Stimulated activated CD8-positive, alpha-beta memory T cell treated with anti-CD3 and anti-CD28 coated beads, Interleukin-4, amount 100 ng/mL, for 48 hours (primary cell): Measurements from ENCODE around the gene RBM34.
"Not testable (repeated sequence)": the region's sequence is repeated elsewhere in the genome, so short reads cannot be mapped to it uniquely, and the experiment has no call there.

Experiments
- DNase-seq: peaks from one replicate; pipeline ENCODE4 v3.0.0-alpha.2; 2020

Gene RBM34, protein sequence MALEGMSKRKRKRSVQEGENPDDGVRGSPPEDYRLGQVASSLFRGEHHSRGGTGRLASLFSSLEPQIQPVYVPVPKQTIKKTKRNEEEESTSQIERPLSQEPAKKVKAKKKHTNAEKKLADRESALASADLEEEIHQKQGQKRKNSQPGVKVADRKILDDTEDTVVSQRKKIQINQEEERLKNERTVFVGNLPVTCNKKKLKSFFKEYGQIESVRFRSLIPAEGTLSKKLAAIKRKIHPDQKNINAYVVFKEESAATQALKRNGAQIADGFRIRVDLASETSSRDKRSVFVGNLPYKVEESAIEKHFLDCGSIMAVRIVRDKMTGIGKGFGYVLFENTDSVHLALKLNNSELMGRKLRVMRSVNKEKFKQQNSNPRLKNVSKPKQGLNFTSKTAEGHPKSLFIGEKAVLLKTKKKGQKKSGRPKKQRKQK

DNA sequence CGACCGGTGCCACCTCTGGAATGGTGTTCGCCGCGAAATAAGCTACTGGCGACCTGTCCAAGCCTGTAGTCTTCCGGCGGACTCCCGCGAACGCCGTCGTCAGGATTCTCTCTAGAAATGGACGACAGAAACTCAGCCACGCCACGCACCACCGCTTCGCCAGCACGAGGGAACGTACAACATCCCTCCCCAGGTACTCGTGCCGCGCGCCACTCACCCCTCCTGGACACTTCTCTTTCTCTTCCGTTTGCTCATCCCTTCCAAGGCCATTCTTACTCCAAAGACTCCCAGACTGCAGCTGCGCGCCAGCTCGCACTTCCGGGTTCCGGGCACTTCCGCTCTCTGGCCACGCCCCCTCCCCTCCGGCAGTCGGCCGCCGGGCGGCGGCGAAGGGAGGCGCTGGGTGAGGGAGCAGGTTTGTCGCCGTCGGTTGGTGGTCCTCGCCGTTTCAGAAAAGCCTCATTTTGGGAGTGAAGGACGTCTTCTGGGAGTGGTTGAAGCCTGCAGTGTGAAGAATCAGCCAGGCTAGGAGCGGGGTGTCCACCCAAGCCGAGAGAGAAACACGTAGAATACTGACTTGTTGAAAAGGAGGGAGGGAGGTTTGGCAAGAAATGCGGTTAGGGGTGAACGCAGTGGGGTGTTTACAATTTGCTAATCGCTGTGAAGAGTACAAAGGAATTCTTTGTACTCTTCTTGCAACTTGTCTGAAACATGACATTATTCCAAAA lies at the start of gene RBM34:
RBM34 (minus strand) TSS at position 294 of the 728 bp plus-strand sequence; CDS start at position 270, 24 bp downstream.
- DNase-seq, result peak; percentile 95

DNA sequence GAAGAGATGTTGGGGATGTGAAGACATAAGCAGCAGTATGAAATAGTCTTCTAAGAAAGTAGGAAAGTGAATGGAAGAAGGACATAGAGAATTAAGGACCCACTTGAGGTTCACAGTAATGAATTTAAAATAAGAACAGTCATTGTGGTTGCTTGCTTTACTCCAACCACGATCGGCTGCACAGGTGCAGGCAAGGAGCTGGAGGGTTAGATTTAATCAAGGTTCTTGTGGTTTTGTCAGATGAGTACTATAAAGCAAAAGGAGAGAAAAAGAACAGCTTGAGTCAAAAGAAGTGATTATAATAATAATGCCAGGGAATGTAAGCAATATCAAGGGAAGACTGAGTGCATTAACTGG lies 46.1 kb upstream of the RBM34 start:
- DNase-seq, result peak; percentile 54

DNA sequence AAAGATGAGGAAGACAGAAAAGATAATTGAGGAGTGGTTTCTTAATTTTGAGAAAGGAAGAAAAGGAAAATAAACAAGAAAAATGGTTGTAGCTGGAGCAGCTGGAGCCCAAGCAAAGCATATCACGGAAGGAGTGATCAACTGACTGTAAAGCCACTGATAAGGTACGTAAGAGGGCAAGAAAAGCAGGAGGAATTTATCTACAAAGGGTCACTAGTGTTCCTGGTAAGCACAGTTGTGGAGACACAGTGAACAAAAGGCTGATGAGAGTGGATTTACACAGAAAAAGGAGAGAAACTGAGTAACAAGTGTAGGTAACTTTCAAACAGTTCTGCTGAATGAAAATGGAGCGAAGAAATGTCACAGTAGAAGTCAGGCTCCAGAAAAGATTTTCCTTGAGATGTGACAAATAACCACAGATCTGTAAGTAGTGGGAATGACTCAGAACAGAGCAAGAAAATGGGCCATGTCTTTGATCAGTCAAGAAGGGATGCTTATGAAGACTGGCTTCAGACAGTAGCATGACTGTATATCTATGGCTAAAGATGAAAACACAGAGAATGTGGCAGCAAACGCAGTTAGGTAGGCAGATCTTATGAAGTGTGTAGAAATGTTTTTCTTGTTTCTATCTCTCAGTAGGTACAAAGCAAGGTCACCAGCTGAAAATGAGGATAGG lies 45.6 kb upstream of the RBM34 start:
- DNase-seq, result no peak

DNA sequence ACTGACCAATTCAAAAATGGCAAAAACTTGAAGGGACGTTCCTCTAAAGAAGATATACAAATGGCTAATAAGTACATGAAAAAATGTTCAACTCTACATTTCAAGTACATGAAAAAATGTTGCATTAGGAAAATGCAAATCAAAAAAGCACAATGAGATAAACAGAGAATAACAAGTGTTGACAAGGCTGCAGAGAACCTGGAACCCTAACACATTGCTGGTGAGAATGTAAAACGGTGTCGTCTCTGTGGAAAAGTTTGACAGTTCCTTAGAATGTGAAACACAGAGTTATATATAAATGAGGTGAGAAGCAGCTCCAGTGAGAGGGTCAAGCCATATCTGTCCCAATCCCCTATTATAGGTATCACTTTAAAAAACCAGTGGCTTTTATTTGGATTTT lies 44.6 kb upstream of the RBM34 start:
- DNase-seq, result no peak

DNA sequence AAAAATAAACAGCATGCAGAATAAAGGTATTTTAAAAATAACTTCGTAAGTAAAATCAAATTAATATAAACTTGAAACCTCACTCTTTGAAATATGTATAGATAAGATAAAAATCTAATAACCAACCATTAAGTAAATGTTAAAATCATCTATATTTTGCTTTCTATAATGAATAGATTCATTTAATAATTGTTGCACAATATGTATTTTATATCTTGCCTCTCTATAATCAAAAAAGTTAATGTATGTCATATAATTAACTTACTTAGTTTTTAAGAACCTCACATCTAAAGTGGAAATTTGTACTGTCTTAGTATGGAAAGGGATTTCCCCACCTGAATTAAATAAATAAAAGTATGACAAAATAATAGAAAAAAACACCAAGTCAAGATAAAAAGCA lies 42.4 kb upstream of the RBM34 start:
- DNase-seq, result no peak

DNA sequence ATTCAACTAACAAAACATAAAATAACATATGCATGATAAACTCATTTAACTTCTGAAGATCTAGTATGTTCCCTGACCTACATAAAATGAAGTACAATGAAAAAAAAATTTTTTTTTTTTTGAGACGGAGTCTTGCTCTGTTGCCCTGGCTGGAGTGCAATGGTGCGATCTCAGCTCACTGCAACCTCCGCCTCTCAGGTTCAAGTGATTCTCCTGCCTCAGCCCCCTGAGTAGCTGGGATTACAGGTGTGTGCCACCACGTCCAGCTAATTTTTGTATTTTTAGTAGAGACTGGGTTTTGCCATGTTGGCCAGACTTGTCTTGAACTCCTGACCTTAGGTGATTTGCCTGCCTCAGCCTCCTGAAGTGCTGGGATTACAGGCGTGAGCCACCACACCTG lies 41.4 kb upstream of the RBM34 start:
- not testable (repeated sequence) for DNase-seq

DNA sequence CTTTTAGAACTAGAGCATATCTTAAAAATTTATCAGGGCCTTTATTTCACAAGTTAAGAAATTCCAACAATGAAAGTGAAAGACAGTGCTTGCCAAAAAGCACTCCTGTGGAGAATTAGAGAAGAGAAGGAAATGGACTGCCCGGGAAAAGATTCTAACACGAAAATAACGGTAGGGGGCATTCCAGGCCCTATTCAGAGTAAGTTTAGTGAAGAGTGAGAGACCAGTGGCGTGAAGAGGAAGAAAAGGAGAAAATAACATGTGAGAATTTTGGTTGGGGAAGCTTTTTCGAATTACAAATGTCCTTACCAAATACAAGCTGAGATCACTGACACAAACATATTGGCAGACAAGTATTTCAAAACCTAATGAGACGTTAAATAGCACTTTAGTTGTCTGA lies 38.4 kb upstream of the RBM34 start:
- no peak for DNase-seq

DNA sequence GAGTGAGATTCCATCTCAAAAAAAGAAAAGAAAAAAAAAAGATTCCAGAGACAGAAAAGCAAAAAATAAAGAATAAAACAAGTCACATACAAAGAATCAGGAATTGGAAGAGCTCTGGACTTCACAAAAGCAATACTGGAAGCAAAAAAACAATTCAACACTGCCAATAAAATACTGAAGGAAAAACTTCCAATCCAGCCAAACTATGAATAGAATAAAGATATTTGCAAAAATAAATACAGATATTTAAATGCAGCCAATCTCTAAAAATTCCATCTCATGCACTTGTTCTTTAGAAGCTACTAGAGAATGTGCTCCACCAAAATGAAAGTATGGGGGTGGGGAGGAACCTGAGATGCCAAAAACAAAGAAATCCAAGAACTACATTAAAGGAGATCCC lies 29.4 kb upstream of the RBM34 start:
- no peak for DNase-seq

DNA sequence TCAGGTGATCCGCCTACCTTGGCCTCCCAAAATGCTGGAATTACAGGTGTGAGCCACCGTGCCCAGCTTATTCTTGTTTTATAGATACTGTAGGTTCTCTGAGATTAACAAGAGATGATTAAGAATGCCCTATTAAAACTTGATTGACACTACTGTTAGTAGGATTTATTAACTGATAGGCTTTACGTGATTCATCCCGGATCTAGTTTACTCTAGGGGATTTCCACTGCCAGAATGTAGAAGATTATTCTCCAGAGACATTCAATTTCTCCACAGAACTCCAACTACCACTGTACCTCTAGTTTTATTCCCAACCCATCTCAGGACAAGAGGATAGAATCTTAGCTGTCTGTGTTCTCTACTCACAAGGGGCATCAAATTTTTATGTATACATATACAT lies 26.3 kb upstream of the RBM34 start:
- DNase-seq, result no peak

DNA sequence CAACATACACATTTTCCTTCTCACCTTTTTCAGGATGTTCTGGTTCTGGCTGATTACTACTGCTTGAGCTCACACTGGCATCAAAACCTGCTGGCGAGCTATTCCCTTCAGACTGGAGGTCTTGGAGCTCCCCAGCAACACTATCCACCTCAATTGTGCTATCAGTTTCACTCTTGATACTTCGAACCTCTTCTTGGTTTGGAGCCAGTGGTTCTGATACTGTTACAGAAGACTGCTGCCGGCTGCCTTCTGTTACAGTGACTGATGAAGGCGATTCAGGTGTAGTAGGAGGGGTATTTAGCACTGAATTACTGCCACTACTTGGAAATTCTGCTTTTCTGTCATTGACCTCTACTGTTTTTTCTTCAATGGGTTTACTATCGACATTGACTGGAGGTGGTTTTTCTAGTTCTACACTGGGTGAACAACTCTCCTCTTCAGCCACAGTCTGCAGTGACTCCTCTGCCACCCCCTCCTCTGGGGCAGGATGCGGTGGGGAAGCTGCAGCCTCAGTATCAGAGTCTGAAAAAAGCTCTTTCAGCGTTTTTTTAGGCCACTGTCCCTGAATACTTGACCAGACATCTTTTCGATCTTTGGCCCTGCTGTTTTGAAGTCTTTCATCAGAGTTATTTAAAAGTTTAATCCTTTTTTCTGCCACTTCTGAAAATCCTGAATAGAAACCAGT lies 20.7 kb upstream of the RBM34 start:
- DNase-seq, result no peak

DNA sequence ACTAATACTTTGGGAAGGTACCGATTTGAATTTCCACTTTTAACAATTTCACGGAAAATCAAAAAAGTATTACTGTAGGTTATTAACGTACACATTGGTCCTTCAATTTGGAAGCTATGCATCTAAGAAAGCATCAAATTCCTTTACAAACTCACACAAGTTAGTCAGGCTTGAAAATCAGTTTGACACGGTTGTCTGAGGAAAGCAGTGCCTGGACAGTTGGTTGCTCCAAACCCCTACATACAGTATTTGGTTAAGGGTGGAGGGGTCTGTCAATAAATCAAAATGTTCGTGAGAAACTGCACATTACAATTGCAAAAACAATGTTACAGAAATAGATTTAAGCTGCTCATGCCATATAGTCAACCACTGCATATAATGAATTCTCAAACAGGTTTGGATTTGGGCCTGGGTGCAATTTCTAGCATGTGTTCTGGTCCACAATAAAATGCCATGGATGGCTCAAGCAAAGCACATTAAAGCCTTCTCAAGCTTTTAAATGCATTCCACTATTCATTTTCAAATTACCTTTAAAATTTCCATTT lies 19.9 kb upstream of the RBM34 start:
- no peak for DNase-seq

DNA sequence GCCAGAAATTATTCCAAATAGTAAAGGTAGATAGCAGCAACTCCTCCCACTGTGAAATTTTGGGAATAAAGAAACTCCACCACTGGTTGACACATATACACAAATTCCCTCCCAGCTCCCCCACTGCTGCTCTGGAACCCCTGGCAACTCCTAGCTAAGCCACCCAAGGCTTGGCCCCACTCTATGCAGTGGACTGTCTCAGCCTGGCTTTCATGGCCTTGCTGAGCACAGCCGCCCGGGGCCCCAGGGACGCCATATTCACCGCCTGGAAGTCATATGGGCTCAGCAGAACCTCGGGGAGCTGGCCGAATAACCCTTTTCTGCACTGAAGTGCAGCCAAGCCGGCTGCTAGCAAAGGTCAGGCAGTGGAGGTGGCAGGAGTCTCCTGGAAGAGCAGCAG lies 15.4 kb upstream of the RBM34 start:
- no peak for DNase-seq

DNA sequence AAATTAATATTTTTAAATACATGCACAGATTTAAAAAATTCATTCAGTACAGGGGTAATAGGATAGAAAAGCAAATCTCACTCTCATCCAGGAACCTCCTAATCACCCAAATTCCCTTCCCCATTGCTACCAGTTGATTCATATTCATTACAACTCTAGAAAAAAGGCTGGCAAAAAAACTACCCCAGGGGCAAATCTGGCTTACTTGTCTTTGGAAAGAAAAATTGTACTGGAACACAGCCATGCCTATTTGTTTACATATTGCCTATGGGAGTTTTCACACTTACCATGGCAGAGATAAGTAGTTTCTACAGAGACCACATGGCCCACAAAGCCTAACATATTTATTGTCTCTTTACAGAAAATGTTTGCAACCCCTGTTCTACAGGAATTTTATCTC lies 8.9 kb upstream of the RBM34 start:
- DNase-seq, result no peak

DNA sequence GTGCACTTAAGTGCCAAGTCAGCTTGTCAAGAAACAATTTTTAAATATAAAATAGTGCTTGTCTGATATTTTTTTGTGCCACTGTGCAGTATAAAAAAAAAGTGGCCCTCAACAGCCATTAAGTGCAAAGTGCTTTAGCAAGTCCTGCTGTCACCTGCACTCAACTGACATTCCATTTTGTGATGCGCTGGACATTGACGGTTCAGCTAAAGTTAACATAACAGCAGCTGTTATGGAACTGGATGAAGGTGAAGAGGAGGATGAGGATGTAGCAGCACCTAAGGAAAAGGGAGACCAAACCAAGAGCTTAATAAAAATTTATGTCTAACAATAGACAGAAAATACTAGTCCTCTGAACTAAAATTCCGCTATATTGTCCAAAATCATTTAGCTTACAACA lies 7.3 kb upstream of the RBM34 start:
- DNase-seq, result no peak

DNA sequence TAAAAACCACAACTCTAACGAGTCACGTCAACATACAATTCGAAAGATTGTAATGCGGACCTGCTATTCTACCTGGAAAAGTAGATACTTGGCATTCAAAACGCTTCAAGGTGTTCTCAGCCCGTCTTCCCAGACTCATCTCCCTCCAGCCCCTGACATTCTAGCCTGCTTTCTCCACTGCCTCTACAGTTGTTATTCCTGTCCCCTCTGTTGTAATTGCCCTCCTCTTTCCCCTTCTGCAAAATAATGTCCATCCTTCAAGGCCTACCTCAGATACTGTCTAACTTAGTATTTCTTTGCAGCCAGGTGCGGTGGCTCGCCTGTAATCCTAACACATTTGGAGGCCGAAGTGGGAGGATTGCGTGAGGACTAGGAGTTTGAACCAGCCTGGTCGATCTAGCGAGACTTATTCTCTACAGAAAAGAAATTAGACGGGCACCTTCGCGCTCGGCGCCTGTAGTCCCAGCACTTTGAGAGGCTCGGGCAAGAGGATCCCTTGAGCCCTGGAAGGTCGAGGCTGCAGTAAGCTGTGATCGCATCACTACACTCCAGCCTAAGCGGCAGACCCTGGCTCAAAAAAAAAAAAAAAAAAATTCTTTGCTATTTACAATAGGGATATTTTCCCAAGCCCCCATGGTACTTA lies 756 bp upstream of the RBM34 start:
- DNase-seq, result no peak

DNA sequence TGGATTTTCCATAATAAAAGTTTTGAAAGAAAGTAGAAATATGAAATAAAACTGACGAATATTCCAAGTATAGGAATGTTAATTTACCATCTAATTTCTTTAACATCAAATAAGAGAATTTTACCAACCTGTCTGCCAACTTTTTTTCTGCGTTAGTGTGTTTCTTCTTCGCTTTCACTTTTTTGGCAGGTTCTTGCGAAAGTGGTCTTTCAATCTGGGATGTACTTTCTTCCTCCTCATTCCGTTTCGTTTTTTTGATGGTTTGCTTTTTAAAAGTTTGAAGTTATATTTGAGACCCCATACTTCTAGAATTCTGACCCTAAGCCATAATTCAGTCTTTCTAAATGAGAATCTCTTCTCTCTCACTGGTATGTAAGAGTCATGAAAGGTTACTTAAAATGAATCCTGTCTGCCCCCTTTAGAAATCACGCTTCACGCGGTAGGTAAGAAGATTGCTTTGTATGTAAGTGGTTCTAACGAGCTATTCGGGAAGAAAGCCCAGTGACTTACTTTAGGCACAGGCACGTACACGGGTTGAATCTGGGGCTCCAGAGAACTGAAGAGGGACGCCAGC lies 580 bp downstream of the RBM34 start:
- no peak for DNase-seq

DNA sequence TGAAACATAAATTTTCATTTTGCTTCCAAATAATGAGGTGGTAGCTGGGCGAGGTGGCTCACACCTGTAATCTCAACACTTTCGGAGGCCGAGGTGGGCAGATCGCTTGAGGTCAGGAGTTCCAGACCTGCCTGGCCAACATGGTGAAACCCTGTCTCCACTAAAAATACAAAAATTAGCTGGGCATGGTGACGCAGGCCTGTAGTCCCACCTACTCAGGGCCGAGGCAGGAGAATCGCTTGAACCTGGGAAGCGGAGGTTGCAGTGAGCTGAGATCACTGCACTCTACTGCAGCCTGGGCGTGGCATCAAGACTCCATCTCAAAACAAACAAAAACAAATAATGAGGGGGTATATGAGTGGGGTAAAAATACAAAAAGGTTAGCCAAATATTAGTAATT lies 1.1 kb downstream of the RBM34 start:
- DNase-seq, result not testable (repeated sequence)

DNA sequence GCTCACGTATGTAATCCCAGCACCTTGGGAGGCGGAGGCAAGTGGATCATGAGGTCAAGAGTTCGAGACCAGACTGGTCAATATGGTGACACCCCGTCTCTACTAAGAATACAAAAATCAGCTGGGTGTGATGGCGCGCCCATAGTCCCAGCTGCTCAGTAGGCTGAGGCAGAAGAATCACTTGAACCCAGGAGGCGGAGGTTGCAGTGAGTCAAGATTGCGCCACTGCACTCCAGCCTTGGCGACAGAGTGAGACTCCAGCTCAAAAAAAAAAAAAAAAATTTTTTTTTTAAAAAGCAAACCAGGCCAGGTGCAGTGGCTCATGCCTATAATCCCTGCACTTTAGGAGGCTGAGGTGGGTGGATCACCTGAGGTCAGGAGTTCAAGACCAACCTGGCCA lies 1.8 kb downstream of the RBM34 start:
- not testable (repeated sequence) for DNase-seq

DNA sequence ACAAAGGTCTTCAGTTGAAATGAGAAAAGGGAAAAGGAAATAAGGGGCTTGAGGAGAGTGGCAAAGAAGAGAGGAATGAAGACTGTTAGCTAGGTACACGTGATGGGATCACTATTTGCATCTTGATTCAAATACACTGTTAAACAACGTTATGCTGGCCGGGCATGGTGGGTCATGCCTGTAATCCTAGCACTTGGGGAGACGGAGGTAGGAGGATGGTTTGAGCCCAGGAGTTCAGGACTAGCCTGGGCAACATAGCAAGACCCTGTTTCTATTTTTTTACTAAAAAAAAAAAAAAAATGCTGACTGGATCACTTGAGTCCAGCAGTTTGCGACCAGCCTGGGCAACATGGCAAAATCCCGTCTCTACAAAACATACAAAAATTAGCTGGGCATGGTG lies 2.4 kb downstream of the RBM34 start:
- no peak for DNase-seq

DNA sequence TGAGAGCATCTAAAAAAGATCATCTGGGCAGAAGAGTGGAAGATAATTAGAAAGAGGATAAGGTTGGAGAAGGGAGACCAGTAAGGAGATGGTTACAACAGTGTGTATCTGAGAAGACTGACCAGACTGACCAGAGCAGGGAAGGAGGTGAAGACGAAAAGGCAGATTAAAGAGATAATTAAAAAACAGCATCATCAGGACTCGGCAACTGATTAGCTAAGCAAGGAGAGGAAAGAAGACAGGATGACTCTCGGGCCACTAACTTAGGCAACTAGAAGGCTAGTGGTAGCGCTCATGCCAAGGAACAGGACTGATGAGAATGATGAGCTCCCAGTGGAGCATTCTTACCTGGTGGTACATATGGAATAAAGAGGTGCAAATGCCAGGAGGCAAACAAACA lies 3.9 kb downstream of the RBM34 start:
- no peak for DNase-seq

DNA sequence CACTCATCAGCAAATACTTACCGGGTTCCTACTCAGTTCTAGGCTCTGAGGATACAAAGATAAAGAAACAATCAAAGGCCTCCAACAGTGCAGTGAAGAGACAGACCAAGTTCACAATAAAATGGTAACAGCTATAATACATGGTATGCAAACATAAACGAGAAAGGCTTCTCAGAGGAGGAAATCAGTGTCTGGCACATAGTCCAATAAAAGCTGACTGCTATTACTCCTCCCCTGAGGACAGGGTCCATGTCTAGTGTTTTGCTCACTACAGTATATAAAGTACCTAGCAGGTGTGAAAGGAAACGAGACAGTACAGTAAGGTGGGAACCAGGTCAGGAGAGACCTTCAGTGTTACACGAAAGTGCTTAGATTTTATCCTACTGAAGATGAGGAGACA lies 4.3 kb downstream of the RBM34 start:
- DNase-seq, result no peak

DNA sequence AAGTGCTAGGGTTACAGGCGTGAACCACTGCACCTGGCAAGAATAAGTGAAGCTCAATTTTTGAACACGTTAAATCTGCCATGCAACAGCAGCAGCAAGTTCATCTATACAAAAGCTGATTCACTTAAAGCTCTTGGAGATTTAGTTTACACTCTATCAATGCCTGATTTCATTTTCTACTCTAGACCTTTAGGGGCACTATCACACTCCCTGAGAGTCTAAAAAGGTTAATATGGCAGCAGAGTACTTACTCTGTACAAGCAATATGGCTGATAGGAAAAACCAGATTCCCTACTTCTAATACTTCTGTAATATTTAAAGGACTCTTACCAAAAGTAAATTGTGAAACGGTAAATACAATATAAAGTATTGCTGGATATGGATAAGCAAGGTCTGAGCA lies 4.8 kb downstream of the RBM34 start:
- DNase-seq, result no peak
